Natural killer cell treated with Interleukin-12 subunit alpha and Interleukin-12 subunit beta and Interleukin-15 and Interleukin-18, amount 100 ng/mL, for 72 hours (primary cell): ENCODE measurements around the gene MYO5C. TPM values are rescaled to one million over a fixed set of nuclear protein-coding genes. Genes with fewer than 3 reads are reported as not detected.

Experiments used
- ATAC-seq, 2 donors: fragments of 150-1000 bp; cut with Tn5 transposase in 1 of 2; sonication (Bioruptor Pico), chemical (Tn5 transposase) in 1 of 2; 2 replicates each; pipeline ENCODE4 v1.10.0; 2021
- DNase-seq: peaks from one replicate; pipeline ENCODE4 v3.0.0; 2022; ENCODE audit warnings: low spot score
- H3K27ac Mint-ChIP-seq, 2 donors: 1 replicate in 1 of 2; 2 replicates in 1 of 2; pipeline ENCODE4 v1.8.0; 2022; ENCODE audit warnings: mixed read lengths in 2 of 2, mild to moderate bottlenecking in 1 of 2, moderate library complexity in 1 of 2
- H3K27me3 Mint-ChIP-seq, 2 donors: 1 replicate in 1 of 2; 2 replicates in 1 of 2; pipeline ENCODE4 v1.8.0; 2022; ENCODE audit warnings: mixed read lengths in 2 of 2
- H3K36me3 Mint-ChIP-seq: one replicate; pipeline ENCODE4 v1.8.0; 2022; ENCODE audit warnings: mixed read lengths
- H3K4me1 Mint-ChIP-seq, 2 donors: 1 replicate in 1 of 2; 2 replicates in 1 of 2; pipeline ENCODE4 v1.8.0; 2022; ENCODE audit warnings: low read depth in 2 of 2, mixed read lengths in 2 of 2, mild to moderate bottlenecking in 1 of 2
- H3K4me3 Mint-ChIP-seq: one replicate; pipeline ENCODE4 v1.8.0; 2022; ENCODE audit warnings: mixed read lengths
- H3K9me3 Mint-ChIP-seq: 2 replicates; pipeline ENCODE4 v1.8.0; 2022; ENCODE audit warnings: mixed read lengths
- total RNA-seq, 2 donors: library from RNA; stranded (reverse); gene quantifications; one replicate each; pipeline ENCODE4 v1.2.3, GENCODE V29; 2022

Gene MYO5C
- total RNA-seq, 2 donors from 2014 or later: 0.42 to 0.45 TPM

DNA sequence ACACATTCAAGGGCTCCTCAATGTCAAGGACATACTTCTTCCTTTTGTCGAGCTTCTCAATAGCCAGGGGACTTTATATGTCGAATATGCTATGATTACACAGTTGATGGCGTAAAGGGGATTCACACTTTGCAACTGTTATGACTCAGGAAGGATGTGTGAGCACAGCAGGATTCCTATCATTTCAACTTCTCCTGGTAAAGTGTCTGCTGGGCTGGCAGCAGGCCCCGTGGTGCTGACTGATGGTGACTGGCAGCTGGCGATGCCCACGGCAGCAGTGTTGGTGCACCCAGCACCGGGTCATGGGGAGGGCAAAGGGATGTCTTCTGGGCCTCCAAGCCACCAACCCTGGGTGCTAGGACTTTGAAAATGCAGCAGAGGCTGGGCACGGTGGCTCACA, 59.6 kb downstream of the MYO5C start:
- Mint-ChIP-seq H3K27ac (no peak overlapping the region), H3K27me3 (peaks cover 0 to 3% of the 10 kb centered on the region in 2 donors), H3K36me3 (no peaks in the 10 kb centered on the region), H3K9me3 (no peaks in the 10 kb centered on the region), H3K4me3 (no peak overlapping the region), H3K4me1 (peaks cover 0 to 2% of the 10 kb centered on the region in 2 donors)
- ATAC-seq: peak in 1 of 2 donors; percentile 44
- no peak for DNase-seq

DNA sequence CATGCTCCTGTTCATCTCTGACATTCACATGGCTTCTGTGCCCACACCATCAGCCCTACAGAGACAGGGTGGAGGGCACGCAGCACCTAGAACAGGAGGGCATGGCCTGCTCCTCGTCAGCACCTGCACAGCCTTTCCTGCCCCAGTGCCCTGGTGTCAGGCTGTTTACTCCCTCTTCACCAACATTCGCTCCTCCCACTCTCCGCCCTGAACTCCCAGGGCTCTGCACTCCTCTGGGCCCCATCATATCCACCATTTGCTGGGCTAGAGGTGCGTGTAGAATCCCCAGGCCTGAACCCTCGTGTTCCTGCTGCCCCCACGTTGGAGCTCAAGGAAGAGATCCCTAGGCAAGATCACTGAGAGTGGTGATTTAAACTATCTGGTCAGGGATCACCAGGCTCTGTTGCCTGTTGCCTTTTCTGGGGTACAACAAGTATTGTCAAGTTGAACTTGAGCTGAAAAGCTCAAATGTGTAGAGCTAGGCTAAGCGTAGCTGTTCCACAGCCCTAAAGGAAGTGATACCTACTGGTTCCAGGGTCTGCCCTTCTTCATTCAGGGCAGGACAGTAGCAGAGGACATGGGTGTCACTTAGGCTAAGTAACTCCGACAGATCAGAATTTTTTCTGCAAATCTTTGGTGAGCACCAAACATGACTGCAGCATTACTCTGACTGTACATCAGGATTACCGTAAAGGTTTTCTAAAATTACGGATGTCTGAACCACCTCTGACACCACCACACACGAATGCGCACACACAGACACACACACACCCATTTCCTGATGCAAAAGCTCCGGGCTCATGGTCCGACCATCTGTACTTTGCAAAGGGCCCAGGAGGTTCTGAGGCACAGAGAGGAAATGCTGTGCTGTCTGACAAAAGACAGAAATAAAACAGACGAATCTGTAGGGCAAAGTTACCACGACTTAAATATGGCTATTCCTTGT, 60.7 kb downstream of the MYO5C start:
- Mint-ChIP-seq H3K27me3 (peaks cover 0 to 3% of the 10 kb centered on the region in 2 donors), H3K27ac (no peak overlapping the region), H3K4me1 (peaks cover 0 to 2% of the 10 kb centered on the region in 2 donors), H3K9me3 (no peaks in the 10 kb centered on the region), H3K4me3 (no peak overlapping the region), H3K36me3 (no peaks in the 10 kb centered on the region)
- ATAC-seq (peak in 1 of 2 donors; percentile 32), DNase-seq (no peak)

DNA sequence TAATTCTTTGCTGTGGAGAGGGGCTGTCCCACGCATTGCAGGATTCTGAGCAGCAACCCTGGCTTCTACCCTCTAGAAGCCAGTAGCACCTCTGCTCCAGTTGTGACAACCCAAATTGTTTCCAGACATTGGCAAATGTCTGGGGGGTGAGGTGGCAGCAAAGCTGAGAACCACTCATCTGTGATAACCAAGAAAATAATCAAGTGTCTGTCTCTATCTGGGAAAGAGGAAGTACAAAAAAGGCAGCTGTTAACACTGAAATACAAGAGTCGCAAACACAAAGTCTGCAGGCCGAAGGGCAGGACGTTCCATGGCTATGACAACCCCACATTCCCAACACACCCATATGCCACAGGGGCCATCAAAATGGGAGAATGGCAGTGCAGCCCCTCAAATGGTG, 62.2 kb downstream of the MYO5C start:
- no peak overlapping the region for H3K4me3 Mint-ChIP-seq
- DNase-seq: no peak
- H3K36me3 Mint-ChIP-seq: no peaks in the 10 kb centered on the region
- ATAC-seq: no peak
- peaks cover 0 to 3% of the 10 kb centered on the region in 2 donors for H3K27me3 Mint-ChIP-seq
- H3K27ac Mint-ChIP-seq: no peak overlapping the region
- no peaks in the 10 kb centered on the region for H3K9me3 Mint-ChIP-seq
- H3K4me1 Mint-ChIP-seq: peaks cover 0 to 2% of the 10 kb centered on the region in 2 donors

DNA sequence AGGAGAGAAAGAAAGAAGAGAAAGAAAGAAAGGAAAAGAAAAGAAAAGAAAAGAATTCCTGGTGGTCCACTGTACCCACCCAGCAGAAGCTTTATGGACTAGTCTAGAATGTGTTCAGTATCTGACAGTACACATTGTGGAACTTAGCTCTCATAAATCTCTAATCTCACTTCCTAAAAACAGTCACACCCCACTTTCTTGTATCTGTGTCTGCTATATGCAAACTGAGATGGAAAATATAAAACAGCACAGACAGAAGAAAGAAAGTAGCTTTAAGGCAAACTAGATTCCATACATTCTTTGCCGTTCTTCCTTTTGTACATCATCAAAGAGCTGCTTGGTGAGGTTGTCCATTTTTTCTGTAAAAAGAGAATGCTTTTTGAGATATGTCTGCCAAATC, 63.3 kb downstream of the MYO5C start:
- H3K9me3 Mint-ChIP-seq: no peaks in the 10 kb centered on the region
- peaks cover 0 to 3% of the 10 kb centered on the region in 2 donors for H3K27me3 Mint-ChIP-seq
- no peak overlapping the region for H3K27ac Mint-ChIP-seq
- H3K36me3 Mint-ChIP-seq: no peaks in the 10 kb centered on the region
- no peak overlapping the region for H3K4me3 Mint-ChIP-seq
- DNase-seq (no peak), ATAC-seq (no peak)
- H3K4me1 Mint-ChIP-seq: peaks cover 0 to 2% of the 10 kb centered on the region in 2 donors

DNA sequence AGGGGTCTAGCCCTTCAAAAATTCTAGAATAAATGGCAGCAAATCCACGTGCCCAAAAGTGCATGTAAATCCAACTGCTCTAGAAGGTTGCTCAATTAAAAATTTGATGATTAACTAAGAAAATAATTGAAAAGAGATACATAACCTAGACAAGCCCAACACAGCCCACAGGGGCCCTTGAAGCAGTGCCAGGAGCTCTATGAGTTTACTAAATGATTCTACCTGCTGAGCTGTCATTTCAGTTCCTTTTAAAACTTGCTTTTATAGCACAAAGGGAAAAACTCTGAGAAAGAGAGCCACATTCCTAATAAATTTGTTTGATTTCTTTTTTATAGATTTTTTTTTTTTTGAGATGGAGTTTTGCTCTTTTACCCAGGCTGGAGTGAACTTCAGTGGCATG, 65.5 kb downstream of the MYO5C start:
- no peak for ATAC-seq
- H3K9me3 Mint-ChIP-seq: no peaks in the 10 kb centered on the region
- H3K36me3 Mint-ChIP-seq: no peaks in the 10 kb centered on the region
- no peak overlapping the region for H3K4me3 Mint-ChIP-seq
- no peak for DNase-seq
- no peak overlapping the region for H3K27ac Mint-ChIP-seq
- H3K4me1 Mint-ChIP-seq: no peaks in the 10 kb centered on the region
- H3K27me3 Mint-ChIP-seq: peaks cover 0 to 3% of the 10 kb centered on the region in 2 donors

DNA sequence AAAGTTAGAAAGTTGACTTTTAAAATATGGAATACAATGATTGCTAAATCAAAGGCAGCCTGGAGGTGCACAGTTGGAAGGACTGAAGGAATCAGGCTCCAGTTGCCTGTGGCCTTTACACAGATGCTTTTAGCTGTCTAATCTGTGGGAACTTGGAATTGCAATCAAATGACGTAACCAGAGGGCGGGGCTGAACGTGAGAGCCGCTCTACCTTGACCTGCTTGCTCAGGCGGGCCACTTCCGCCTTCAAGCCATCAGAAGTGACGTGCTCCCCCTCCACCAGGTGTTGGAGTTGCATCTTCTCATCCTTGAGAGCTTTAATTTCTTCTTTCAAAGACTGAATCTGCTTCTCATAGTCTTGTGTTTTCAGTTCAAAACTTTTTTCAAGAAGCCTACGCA, 66.7 kb downstream of the MYO5C start:
- Mint-ChIP-seq H3K9me3 (no peaks in the 10 kb centered on the region), H3K4me1 (no peaks in the 10 kb centered on the region), H3K4me3 (no peak overlapping the region), H3K36me3 (no peaks in the 10 kb centered on the region), H3K27me3 (peaks cover 0 to 3% of the 10 kb centered on the region in 2 donors), H3K27ac (no peak overlapping the region)
- ATAC-seq (no peak), DNase-seq (no peak)

DNA sequence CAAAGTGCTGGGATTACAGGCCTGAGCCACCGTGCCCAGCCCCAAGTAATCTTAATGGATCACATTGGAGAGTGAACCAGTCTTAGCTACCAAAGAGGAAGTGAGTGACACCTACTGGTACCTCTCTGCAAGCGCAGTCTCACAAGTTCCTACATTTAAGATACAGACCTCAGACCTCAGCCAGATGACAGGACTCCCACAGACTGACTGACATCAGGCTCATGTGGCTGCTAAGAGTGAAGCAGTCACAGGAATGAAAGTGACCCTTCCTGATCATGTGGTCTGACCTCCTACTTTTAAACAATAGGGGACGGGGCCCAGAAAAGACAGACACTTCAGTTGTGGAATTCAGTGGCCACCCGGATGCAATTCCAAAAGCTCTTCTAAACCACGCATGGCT, 68.1 kb downstream of the MYO5C start:
- Mint-ChIP-seq H3K4me3 (no peak overlapping the region), H3K27me3 (peaks cover 0 to 3% of the 10 kb centered on the region in 2 donors), H3K9me3 (no peaks in the 10 kb centered on the region), H3K36me3 (no peaks in the 10 kb centered on the region), H3K27ac (no peak overlapping the region), H3K4me1 (peaks cover 2% of the 10 kb centered on the region in 2 donors)
- ATAC-seq: peak; percentile 87 to 93
- DNase-seq: peak; percentile 70

DNA sequence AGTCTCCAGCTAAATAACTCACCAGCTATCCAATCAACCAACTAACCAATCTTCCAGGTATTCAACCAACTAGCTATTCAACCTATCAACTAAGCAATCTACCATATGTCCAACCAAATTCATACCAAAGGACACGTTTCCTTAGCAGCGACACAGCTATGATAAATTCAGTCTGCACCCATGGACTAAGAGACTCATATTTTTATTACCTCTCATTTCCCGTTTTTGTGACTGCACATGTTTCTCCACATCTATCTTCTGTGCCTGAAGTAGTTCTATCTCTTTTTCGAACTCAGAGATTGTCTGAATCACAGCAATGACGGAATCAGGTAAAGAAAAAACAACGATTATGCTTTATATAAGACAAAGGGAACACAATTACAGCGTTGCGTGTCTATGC, 70.4 kb downstream of the MYO5C start:
- Mint-ChIP-seq H3K36me3 (no peaks in the 10 kb centered on the region), H3K4me1 (peaks cover 18 to 21% of the 10 kb centered on the region in 2 donors), H3K27me3 (no peaks in the 10 kb centered on the region), H3K9me3 (no peaks in the 10 kb centered on the region), H3K4me3 (no peak overlapping the region), H3K27ac (no peak overlapping the region)
- DNase-seq (no peak), ATAC-seq (no peak)

DNA sequence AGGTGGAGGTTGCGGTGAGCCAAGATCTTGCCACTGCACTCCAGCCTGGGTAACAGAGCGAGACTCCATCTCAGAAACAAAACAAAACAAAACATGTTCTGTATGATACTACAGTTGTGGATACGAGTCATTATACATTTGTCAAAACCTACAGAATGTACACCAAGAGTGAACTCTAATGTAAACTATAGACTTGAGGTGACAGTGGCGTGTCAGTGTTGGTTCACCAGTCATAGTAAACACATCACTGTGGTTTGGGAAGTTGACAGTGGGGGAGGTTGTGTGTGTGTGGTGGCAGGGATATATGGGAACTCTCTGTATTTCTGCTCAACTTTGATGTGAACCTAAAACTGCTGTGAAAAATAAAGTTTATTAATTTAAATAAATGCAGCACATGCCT, 71.4 kb downstream of the MYO5C start:
- Mint-ChIP-seq H3K9me3 (no peaks in the 10 kb centered on the region), H3K27me3 (no peaks in the 10 kb centered on the region), H3K36me3 (no peaks in the 10 kb centered on the region), H3K4me3 (no peak overlapping the region), H3K4me1 (peaks cover 18 to 21% of the 10 kb centered on the region in 2 donors), H3K27ac (no peak overlapping the region)
- DNase-seq: no peak
- ATAC-seq: peak in 1 of 2 donors; percentile 53

DNA sequence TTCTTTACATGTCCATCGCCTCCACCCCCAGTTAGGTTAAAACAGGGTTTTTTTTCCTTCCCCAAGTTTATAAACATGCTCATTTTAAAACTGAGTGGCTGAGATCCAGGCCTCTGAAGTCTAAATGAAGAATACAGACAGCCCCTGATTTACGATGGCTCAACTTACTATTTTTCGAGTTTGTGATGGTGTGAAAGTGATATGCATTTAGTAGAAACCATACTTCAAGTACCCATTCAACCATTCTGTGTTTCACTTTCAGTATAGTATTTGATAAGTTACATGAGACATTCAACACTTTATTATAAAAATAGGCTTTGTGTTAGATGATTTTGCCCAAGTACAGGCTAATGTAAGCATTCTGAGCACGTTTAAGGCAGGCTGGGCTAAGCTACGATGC, 73.9 kb downstream of the MYO5C start:
- peaks cover 18 to 27% of the 10 kb centered on the region in 2 donors for H3K4me1 Mint-ChIP-seq
- H3K4me3 Mint-ChIP-seq: peak overlapping the region; percentile 76
- ATAC-seq: peak in 1 of 2 donors; percentile 22

DNA sequence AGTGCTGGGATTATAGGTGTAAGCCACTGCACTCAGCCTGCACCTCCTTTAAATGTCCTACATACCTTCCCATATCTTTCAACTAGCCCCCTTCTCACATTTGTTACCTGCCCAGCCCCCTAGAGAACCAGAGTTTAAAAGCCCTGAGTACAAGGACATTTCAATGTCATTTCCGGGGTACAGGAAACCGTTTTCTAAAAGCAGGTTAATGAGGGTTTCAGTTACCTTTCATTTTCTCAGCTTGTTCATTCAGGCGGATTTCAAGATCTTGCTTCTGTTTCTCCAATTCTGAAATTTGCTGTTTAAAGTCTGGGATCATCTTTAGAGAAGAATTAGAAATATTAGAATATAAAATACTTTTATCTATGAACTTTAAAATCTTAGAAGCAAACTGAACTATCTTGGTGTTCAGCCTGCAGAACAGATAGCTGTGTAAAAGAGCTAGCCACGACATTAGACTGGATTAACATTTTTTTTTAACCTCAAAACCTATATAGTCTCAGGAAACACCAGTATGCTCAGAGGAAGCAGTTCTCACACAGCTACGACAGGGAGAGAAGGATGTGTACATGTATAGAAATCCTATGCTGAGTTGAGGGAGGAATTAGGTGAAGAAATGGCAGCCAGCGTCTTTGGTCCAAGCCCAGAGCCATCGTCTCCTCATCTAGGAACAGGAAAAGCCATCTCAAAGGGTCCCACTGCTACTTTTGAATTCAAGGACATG, 74.5 kb downstream of the MYO5C start:
- peak overlapping the region; percentile 76 for H3K4me3 Mint-ChIP-seq
- no peak for DNase-seq
- peak in 1 of 2 donors; percentile 14 for ATAC-seq
- H3K27ac Mint-ChIP-seq: peak overlapping the region; percentile 66 to 85
- H3K9me3 Mint-ChIP-seq: no peaks in the 10 kb centered on the region
- H3K27me3 Mint-ChIP-seq: no peaks in the 10 kb centered on the region
- H3K36me3 Mint-ChIP-seq: no peaks in the 10 kb centered on the region
- H3K4me1 Mint-ChIP-seq: peaks cover 18 to 27% of the 10 kb centered on the region in 2 donors

More for the DNA sequence above, 73.9 kb downstream of the MYO5C start:
- no peak for DNase-seq
- no peaks in the 10 kb centered on the region for H3K36me3 Mint-ChIP-seq
- no peaks in the 10 kb centered on the region for H3K9me3 Mint-ChIP-seq
- no peaks in the 10 kb centered on the region for H3K27me3 Mint-ChIP-seq
- H3K27ac Mint-ChIP-seq: peak overlapping the region; percentile 66 to 85

DNA sequence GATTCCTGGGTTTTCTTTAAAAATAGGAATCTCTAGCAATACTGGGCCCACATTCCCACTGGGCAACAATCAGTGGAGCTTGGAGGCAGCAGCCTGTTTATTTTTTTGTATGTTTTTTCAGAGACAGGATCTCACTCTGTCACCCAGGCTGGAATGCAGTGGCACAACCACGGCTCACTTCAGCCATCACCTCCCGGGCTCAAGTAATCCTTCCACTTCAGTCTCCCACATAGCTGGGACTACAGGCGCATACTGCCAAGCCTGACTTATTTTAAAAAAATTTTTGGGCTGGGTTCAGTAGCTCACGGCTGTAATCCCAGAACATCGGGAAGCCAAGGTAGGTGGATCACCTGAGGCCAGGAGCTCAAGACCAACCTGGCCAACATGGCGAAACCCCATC, 75.4 kb downstream of the MYO5C start:
- Mint-ChIP-seq H3K27ac (no peak overlapping the region), H3K9me3 (no peaks in the 10 kb centered on the region), H3K4me1 (peaks cover 18 to 27% of the 10 kb centered on the region in 2 donors), H3K36me3 (no peaks in the 10 kb centered on the region), H3K27me3 (no peaks in the 10 kb centered on the region), H3K4me3 (no peak overlapping the region)
- DNase-seq: no peak
- no peak for ATAC-seq

DNA sequence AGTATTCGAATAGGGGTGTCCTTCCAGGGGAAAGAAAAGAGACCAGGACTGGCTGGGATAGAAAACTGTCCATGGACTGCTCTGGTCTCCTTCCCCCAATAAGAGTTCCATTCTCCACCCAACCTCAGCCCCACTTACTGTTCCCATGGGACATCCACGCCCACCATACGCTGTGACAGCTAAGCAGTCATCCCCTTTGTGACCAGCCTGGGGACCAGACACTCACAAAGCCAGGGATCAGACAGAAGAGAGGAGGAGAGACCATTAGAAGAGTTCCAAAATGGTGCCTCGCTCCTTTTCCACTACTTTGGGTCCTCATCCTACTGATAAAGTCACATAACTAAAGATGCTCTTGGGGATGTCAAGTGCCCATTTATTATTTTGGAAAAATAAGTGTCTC, 76.8 kb downstream of the MYO5C start:
- H3K27me3 Mint-ChIP-seq: no peaks in the 10 kb centered on the region
- H3K9me3 Mint-ChIP-seq: no peaks in the 10 kb centered on the region
- ATAC-seq (no peak), DNase-seq (no peak)
- H3K36me3 Mint-ChIP-seq: no peaks in the 10 kb centered on the region
- H3K4me3 Mint-ChIP-seq: no peak overlapping the region
- H3K27ac Mint-ChIP-seq: no peak overlapping the region
- H3K4me1 Mint-ChIP-seq: peaks cover 18 to 27% of the 10 kb centered on the region in 2 donors

DNA sequence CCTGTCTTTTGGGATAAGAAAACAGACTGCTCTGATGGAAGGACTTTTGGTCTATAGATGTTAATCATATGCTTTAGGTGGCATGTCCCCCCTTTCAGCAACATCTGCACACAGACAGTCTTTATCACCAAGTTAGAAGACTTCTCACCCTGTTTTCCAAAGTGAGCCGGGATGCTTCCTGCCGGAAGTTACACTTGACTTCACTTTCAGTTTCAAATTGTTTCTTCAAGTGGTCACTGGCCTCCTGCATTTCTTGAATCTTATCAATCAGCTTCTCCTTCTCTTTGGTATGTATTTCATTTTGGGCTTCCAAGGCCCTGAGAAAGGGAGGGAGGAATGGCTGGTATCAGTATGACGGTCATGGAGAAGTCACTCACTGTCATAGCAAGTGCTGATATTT, 77.2 kb downstream of the MYO5C start:
- ATAC-seq (no peak), DNase-seq (no peak)
- Mint-ChIP-seq H3K9me3 (no peaks in the 10 kb centered on the region), H3K27me3 (no peaks in the 10 kb centered on the region), H3K4me3 (no peak overlapping the region), H3K27ac (no peak overlapping the region), H3K4me1 (peaks cover 18 to 27% of the 10 kb centered on the region in 2 donors), H3K36me3 (no peaks in the 10 kb centered on the region)
